Right ventricle myocardium superior (tissue), 1 donor: ENCODE measurements around the gene SLC16A11. TPM values are rescaled to one million over a fixed set of nuclear protein-coding genes. Genes with fewer than 3 reads are reported as not detected.
A peak's percentile ranks its signal among the peaks of the same experiment; 100 is the strongest.
"Not testable (repeated sequence)": the region's sequence is repeated elsewhere in the genome, so short reads cannot be mapped to it uniquely, and the experiment has no call there.

Source experiments
- ATAC-seq: fragments of 200-7000 bp; cut with Tn5 transposase; one replicate; pipeline ENCODE4 v1.9.1; 2020; ENCODE audit warnings: mild to moderate bottlenecking; ENCODE audit not compliant: poor library complexity
- DNase-seq: peaks from one replicate; pipeline ENCODE4 v3.0.0-alpha.2; 2020
- intact Hi-C: fragments of 100-400 bp; cut with DNase I; formaldehyde crosslinking; loops from one replicate; pipeline ENCODE4 v1.11.2; 2022
- total RNA-seq: library from RNA; stranded (reverse); fragmentation: NEBNext Ultra II Directional; extraction: Animal tissue kit (Norgen Biotek cat#: 25700); gene quantifications from one replicate; pipeline ENCODE4 v1.2.1, GENCODE V29; 2021
- donor health status: DM: no; HTN: yes; CAD: no; lungs with severe emphysema.

Gene SLC16A11
- total RNA-seq, 1 donor from 2014 or later, result 0.56 TPM

DNA sequence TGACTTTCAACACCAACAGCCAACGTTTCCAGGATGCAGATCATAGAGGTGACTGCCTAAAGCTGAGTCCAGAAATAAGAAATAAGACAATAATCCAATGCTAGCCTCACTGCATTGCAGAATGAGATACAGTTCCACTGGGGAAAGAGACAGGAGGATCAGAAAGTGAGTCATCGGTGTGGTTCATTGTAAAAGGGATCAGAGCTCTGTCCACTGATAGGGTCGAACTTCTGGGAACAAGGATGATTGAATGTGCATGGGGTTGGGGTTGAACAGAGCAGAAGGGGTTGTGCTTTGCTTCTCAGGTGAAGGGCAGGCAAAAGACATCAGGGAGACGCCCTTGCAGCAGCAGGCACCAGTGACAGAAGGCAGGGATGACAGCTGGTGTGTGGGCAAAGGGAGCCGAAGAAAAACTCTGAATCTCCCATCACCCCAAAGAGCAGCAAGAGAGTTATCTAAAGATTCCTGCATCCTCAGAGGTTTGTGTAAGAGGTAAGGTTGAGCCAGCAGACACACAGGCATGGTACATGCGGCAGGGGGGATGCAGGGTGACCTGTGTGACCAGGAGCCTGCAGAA lies 19.7 kb upstream of the SLC16A11 start:
- intact Hi-C loops, result no loop called here
- DNase-seq, result no peak
- ATAC-seq, result no peak

DNA sequence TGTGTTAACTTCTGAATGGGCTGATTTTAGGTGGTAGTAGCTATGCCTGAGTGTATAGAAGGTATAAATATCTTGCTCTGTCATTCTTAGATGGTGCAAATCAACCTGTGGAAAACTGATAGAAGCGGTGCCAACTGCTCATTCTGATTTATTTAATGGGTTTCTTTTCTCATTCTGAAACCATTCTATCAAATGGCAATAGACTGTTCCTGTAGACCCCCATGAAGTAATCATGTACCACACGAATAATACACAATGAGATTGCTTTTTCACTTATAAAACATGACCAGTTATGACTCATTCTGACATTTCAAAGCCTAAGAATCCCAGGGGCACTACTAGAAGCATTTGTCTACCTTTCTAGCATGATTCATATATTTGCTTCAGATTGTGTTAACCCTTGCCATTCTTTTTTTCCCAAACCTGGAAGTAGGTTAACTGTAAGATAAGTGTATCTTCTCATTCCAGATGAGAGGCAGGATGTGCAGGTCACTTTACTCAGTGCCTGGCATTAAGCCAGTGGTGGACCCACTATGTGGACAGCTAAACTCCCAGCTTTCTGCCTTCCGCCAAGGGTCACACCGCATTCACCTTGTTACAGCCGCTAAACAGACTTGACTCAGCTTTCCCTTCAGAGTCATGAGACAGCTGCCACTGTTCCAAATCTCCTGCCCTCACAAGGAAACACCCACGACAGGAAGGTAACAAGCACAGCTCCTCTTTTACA lies 16.4 kb upstream of the SLC16A11 start:
- intact Hi-C loops, result no loop called here
- ATAC-seq, result no peak
- no peak for DNase-seq

DNA sequence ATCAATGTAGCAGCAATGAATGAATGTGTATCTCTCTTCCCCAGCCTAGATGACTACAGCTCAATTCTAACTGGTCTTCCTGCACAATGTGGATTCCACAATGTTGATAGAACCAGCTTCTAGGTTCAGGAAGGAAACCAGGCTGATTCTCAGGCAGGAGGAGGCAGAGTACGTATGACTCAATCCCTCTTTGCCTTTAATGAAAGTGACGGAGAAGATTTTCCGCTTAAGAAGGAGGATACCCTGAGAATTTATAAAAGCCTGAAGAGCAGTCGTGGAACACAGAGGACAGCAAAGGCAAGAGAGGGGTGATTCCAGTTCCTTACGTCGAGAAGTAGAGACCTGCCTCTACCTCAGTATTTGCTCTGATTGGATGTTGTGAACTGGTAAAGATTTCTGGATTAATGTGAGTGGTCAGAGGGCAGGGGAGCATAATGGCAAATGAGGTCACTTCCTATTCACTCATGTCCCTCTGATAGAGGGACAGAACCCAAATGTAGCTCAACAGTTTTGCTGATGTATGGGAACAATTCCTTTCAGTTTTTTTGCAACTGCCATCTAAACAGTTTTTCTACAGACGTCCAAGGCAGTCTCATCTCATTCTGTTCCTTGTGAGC lies 15.0 kb upstream of the SLC16A11 start:
- intact Hi-C loops, result no loop called here
- no peak for ATAC-seq
- no peak for DNase-seq

DNA sequence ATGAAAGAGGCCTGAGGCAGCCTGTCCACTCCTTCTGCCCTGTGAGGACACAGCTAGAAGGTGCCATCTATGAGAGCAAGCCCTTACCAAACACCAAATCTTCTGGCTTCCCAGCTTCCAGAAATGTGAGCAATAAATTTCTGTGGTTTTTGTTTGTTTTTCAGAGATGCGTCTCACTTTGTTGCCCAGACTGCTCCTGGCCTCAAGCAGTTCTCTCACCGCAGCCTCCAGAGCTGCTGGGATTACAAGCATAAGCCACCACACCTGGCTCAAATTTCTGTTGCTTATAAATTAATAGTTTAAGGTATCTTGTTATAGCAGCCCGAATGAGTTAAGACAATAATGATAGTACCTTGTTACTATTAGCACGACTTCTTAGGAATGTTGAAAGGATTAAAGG lies 12.5 kb upstream of the SLC16A11 start:
- DNase-seq, result no peak
- intact Hi-C loops, result no loop called here
- ATAC-seq, result no peak

DNA sequence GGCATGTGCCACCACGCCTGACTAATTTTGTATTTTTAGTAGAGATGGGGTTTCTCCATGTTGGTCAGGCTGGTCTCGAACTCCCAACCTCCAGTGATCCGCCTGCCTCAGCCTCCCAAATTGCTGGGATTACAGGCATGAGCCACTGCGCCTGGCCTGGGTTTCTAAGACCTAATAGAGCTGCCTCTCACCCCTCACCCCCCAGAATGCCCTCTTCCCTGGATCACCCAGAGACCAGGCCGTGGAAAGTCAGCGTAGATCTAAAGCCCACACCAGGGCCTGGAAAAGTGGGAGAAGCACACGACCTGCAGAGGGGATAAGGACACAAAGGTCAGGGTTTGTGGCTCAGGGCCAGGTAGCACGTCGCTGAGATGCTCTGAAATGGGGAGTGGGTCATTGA lies 6.7 kb upstream of the SLC16A11 start:
- ATAC-seq, DNase-seq, intact Hi-C loops: not testable (repeated sequence)

DNA sequence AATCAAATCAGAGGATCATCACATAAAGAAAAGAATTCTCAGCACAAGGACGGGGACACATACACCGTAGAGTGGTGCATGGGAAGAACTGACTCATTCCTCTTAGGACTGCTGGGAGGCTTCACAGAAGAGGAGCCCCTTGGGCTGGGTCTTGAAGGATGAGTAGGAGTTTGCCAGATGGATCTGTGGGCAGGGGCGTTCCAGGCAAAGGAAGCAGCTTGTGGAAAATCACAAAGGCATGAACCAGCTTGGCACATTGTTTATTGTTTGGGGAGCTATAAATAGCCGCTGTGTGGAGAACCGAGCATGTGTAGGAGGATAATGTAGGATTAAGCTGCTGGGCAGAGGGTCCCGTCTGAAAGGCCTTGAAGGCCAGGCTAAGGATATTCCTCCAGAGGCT lies 5.1 kb upstream of the SLC16A11 start:
- ATAC-seq (no peak), DNase-seq (no peak)
- intact Hi-C loops, result no loop called here

DNA sequence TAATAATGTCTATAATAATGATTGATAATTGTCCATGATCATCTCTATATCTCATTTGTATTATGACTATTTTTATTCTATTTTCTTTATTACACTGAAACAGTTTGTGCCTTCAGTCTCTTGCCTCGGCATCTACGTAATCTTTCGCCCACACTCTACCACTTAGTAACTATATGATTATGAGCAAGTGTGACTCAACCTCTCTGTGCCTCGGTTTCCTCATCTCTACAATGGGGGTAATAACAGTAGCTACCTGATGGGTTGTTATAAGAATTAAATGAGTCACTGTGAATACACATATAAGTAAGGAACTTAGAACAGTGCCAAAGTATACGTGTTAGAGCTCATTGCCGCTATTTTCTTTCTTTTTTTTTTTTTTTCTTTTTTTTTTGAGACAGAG lies 3.7 kb upstream of the SLC16A11 start:
- intact Hi-C loops, result no loop called here
- ATAC-seq (no peak), DNase-seq (no peak)

DNA sequence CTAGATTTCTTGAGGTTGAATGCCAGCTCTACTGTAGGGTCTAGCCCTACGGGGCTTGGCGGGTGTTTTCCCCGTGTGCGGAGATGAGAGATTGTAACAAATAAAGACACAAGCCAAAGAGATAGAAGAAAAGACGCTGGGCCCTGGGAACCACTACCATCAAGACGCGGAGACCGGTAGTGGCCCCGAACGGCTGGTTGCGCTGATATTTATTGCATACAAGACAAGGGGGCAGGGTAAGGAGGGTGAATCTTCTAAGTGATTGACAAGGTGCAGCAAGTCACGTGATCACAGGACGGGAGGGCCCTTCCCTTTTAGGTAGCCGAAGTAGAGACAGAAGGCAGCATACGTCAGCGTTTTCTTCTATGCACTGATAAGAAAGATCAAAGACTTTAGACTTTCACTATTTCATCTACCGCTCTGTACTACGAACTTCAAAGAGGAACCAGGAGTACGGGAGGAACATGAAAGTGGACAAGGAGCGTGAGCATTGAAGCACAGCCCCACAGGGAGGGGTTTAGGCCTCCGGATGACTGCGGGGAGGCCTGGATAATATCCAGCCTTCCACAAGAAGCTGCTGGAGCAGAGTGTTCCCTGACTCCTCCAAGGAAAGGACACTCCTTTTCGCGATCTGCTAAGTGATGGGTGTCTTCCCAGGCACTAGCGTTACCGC lies 3.0 kb upstream of the SLC16A11 start:
- intact Hi-C loops, result not testable (repeated sequence)

DNA sequence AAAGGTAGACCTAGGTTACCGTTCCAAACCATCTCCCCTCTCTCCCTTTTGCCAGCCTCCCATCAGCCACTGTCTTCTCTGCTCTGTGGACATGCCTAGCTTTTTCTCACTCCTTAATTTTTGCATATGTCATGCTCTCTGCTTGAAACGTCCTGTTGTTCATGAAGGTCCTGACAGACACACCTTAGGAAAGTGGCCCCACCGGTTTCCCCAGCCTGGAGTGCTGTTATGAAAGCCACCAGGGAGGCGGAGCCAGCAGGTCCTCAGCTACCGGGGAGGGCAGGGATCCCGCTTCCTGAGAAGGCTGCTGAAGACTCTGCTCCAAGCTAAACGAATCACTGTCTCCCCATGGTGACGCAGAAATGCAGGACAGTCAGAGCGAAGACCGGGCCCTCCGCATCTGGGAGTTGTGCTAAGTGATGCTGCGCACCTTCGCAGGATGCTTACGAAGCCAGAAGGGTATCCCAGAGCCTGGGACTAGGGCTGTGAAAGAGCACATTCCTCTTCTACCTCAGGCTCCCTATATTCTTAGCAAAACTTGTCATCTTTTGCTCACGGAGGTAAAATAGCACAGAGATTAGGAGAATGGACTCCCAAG lies 2.3 kb upstream of the SLC16A11 start:
- intact Hi-C loops, result no loop called here
- DNase-seq (no peak), ATAC-seq (peak; percentile 21)

More for the DNA sequence above, 3.0 kb upstream of the SLC16A11 start:
- DNase-seq, ATAC-seq: not testable (repeated sequence)

DNA sequence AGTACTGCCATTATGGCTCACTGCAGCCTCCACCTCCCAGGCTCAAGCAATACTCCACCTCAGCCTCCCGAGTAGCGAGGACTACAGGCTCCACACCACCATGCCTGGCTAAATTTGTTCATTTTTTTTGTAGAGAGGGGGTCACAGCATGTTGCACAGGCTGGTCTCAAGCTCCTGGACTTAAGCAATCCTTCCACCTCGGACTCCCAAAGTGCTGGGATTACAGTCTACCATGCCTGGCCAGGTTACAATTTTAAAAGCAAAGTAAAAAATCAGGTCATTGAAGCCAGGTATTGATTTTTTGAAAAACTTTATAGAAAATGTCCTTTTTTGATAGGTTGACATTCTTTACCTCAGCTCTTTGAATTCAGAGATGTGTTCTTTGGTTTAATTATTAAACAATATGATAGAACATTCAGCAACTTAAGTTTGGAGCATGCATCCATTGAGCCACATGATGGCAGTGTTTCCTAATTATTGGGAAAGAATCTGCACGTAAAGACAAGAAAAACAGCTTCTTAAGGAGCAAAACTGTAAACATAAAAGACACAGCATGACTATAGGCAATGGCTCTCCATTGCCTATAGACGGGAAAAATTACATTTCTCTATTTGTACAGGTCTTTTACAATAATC lies 1.7 kb upstream of the SLC16A11 start:
- intact Hi-C loops, result no loop called here
- peak; percentile 58 for ATAC-seq
- DNase-seq, result no peak

DNA sequence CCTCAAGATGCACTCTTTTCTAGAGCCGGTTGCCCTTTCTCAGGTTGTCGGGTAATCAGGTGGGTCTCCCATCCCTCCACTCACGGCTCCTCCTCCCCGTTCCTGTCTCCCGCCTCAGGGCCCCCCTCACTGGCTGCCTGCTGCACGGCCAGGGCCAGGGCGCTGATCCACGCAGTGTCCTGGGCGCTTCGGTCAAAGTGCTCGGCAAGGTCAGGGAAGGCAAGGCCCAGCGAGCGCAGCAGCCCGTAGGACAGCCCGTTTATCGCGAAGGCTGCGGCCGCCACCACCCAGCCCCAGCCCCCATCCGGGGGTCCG lies 753 bp downstream of the SLC16A11 start:
- DNase-seq (peak; percentile 56), ATAC-seq (peak; percentile 33)
- intact Hi-C loops, result no loop called here

DNA sequence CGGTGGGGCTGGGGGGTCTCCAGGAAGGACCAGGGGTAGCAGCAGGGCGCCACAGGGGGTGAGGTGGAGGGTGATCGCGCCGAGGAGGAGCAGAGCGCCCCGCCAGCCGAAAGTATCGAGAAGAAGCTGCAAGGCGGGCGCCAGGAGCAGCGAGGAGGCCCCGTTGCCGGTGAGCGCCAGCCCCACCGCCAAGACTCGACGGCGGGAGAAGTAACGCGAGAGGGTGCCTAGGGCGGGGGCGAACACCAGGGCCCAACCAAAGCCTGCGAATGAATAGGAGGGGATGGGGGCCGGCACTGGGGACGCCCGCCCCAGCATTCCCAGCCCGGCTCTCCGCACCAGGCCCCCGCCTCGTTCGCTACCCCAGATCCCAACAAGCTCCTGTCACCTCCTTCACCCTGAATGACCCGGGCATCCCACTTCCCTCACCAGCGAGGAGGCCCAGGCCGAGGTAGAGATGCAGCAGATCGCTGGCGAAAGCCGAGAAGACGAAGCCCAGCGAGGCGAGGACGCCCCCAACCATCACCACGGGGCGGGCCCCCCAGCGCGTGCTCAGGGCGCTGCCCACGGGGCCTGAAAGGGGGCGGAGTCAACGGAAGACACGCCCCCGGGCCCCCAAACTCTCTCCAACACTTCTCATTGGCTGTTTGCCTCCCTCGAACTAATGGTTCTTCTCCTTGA lies 1.3 kb downstream of the SLC16A11 start:
- intact Hi-C loops, result no loop called here
- ATAC-seq (peak; percentile 22), DNase-seq (peak; percentile 54)

DNA sequence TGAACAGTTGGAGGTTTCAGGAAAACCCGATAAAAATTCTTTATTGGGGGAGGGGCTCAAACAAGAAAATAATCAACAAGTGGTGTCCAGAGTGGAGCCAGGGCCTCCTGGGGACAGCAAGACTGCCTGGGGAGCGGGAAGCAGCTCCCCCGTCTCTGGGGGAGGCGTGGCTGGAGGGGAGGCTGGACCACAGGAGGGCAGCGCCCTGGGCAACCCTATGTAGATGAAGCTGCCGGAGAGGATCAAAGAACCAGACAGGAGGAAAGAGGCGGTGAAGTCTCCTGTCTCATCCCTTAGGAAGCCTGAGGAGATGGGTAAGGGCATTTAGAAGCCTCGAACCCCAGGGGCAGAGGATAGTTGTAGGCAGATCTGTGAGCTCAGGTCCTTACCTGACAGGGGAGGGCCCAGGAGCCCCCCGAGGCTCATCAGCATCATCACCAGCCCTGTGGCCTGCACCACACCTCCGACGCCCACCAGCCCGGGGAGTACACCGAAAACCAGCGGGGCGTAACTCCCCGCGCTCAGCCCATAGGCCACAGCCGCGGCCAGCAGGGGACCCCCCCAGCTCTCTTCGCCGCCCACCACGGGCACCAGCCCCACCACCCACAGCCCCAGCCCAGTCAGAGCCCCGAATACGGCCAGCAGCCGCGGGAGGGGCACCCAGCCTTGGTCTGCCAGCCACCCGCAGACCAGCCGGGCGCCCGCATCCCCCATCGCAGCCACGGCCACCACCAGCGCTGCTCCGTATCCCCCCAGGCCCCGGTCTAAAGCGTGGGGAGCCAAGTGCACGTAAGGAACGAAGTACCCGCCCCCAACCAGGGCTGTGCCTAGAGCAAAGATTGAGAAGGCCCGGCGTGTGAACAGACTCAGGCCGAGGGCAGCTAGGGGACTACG lies 2.0 kb downstream of the SLC16A11 start:
- intact Hi-C loops, result no loop called here
- ATAC-seq, result no peak
- DNase-seq, result peak; percentile 45

DNA sequence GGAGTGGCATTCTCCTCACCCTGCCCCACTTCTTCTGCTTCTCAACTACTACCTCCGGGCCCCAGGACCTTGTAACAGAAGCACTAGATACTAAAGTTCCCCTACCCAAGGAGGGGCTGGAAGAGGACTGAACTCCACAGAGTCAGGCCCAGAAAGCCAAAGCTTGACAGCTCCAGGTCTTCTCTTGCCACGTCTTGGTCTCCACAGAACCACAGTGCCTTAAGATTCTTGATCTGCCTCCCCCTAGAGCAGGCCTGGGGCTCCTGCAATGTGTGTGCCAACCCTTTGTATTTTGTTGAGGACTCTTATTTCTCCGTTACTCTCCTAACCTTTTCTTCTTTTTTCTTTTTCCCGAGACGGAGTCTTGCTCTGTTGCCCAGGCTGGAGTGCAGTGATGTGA lies 4.1 kb downstream of the SLC16A11 start:
- DNase-seq, result no peak
- no peak for ATAC-seq
- intact Hi-C loops, result no loop called here

DNA sequence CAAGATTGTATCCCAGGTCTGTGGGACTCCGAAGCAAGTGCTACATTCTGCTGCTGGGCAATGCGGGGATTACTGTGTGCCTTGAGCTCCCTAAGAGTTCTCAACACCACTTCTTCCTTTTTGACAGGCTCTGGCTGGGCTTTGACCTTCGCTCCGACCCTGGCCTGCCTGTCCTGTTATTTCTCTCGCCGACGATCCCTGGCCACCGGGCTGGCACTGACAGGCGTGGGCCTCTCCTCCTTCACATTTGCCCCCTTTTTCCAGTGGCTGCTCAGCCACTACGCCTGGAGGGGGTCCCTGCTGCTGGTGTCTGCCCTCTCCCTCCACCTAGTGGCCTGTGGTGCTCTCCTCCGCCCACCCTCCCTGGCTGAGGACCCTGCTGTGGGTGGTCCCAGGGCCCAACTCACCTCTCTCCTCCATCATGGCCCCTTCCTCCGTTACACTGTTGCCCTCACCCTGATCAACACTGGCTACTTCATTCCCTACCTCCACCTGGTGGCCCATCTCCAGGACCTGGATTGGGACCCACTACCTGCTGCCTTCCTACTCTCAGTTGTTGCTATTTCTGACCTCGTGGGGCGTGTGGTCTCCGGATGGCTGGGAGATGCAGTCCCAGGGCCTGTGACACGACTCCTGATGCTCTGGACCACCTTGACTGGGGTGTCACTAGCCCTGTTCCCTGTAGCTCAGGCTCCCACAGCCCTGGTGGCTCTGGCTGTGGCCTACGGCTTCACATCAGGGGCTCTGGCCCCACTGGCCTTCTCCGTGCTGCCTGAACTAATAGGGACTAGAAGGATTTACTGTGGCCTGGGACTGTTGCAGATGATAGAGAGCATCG lies 5.6 kb downstream of the SLC16A11 start:
- ATAC-seq, result no peak
- DNase-seq, result no peak
- intact Hi-C loops, result no loop called here

DNA sequence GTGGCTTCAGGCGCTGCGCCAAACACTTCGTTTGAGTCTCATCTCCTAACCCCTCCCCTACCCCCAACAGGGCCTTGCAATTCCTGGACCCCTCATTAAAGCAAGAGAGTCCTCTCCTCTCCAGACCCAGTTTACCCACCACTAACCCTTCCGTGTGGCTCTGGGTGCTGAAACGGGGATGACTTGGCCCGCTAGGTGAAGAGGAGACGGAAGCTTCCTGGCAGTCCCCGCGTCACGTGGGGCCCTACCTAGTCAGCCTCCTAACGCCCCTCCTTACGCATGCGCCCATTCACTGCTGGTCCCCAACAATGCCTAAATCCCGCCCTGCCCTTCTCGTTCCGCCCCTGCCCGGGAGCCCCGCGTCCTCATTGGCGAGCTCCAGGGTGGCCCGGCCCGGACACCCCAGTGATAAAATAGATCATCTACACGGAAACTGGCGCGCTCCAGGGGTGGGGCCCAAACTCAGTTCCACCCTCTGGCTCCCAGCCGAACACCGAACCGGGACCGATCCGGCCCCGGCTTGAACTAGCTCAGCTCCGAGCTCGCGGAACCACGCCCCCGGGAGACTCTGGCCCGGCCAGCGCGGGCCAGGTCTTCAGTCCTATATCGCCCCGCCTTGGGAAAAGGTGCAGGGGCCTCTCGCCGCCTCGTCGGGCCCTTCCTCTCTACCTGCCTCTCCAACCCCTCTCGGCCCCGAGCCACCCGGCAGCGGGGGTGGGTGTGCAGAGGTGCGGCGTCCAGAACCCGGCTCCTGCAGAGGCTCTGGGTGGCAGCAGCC lies 8.1 kb downstream of the SLC16A11 start, which contains the start of gene SLC16A13:
Gene SLC16A13, plus strand, starts transcription at position 425 of the 778 bp plus-strand sequence. CDS start 368 bp downstream, outside the sequence.
- DNase-seq, result peak; percentile 96
- peak; percentile 97 for ATAC-seq
- intact Hi-C loops, result no loop called here
